Fibroblast of peridontal ligament (primary cell): ENCODE measurements around the gene DPH3.

Experiments
- DNase-seq: peaks from one replicate; pipeline ENCODE4 v3.0.0-alpha.2; 2010; ENCODE audit errors: extremely low read depth

The DPH3 gene

GRCh38 chr3:16290827-16291196 lies 26.1 kb upstream of the DPH3 start:
- DNase-seq: peak; percentile 34

- DNase-seq: peak; percentile 82
Observed at GRCh38 chr3:16290007-16290826, 25.5 kb upstream of the DPH3 start.

- peak; percentile 51 for DNase-seq
Observed at GRCh38 chr3:16289144-16289889, 24.6 kb upstream of the DPH3 start.

- DNase-seq: peak; percentile 34
Observed at GRCh38 chr3:16288664-16289063, 23.9 kb upstream of the DPH3 start.

GRCh38 chr3:16286751-16287543 lies 22.2 kb upstream of the DPH3 start:
- DNase-seq: no peak

GRCh38 chr3:16286161-16286560 lies 21.4 kb upstream of the DPH3 start:
- DNase-seq: no peak

GRCh38 chr3:16284633-16285032 lies 19.9 kb upstream of the DPH3 start:
- no peak for DNase-seq

- DNase-seq: peak; percentile 69
Observed at GRCh38 chr3:16280671-16281070, 15.9 kb upstream of the DPH3 start.

GRCh38 chr3:16279010-16279801 lies 14.5 kb upstream of the DPH3 start:
- DNase-seq: no peak

- peak; percentile 56 for DNase-seq
Observed at GRCh38 chr3:16277471-16277870, 12.7 kb upstream of the DPH3 start.

GRCh38 chr3:16273867-16274266 lies 9.1 kb upstream of the DPH3 start:
- no peak for DNase-seq

- no peak for DNase-seq
Observed at GRCh38 chr3:16272588-16272987, 7.8 kb upstream of the DPH3 start.

- DNase-seq: no peak
Observed at GRCh38 chr3:16270855-16271254, 6.1 kb upstream of the DPH3 start.

- DNase-seq: no peak
Observed at GRCh38 chr3:16266714-16267113, 2.0 kb upstream of the DPH3 start.

GRCh38 chr3:16265455-16265786 lies 678 bp upstream of the DPH3 start:
- no peak for DNase-seq

GRCh38 chr3:16264174-16264707 lies 502 bp downstream of the DPH3 start:
- no peak for DNase-seq

GRCh38 chr3:16262174-16262573 lies 2.6 kb downstream of the DPH3 start:
- DNase-seq: no peak

GRCh38 chr3:16260046-16260445 lies 4.7 kb downstream of the DPH3 start:
- DNase-seq: no peak

GRCh38 chr3:16258866-16259265 lies 5.9 kb downstream of the DPH3 start:
- no peak for DNase-seq

GRCh38 chr3:16258177-16258576 lies 6.6 kb downstream of the DPH3 start:
- no peak for DNase-seq

GRCh38 chr3:16257309-16257708 lies 7.4 kb downstream of the DPH3 start:
- DNase-seq: no peak
